ENCODE results near the gene KRTAP9-4. TPM values are rescaled to one million over a fixed set of nuclear protein-coding genes. Genes with fewer than 3 reads are reported as not detected.
"Not testable (repeated sequence)": the region's sequence is repeated elsewhere in the genome, so short reads cannot be mapped to it uniquely, and the experiment has no call there.

KRTAP9-4 gene
- not detected for total RNA-seq

GRCh38 chr17:41249637-41250240 is at the start of gene KRTAP9-4:
Gene KRTAP9-4, plus strand, starts transcription at chr17:41249687. Its CDS starts 34 bp downstream, at chr17:41249721.
- not testable (repeated sequence) for DNase-seq (ENCODE audit: low spot score)

- no peak for DNase-seq (ENCODE audit: low spot score)
Measured at GRCh38 chr17:41211845-41212466, 37.5 kb upstream of the KRTAP9-4 start.

- no peak for DNase-seq (ENCODE audit: low spot score)
Measured at GRCh38 chr17:41212524-41213169, 36.8 kb upstream of the KRTAP9-4 start.

GRCh38 chr17:41215681-41216080 is 33.8 kb upstream of the KRTAP9-4 start:
- DNase-seq (ENCODE audit: low spot score), result no peak

- DNase-seq (ENCODE audit: low spot score), result no peak
Measured at GRCh38 chr17:41223821-41224220, 25.7 kb upstream of the KRTAP9-4 start.

GRCh38 chr17:41226051-41226450 is 23.4 kb upstream of the KRTAP9-4 start:
- DNase-seq (ENCODE audit: low spot score), result no peak

GRCh38 chr17:41226598-41227095 is 22.8 kb upstream of the KRTAP9-4 start, which contains the start of gene KRTAP9-2:
Gene KRTAP9-2, plus strand, starts transcription at chr17:41226648. Its CDS starts 7 bp downstream, at chr17:41226655.
- DNase-seq (ENCODE audit: low spot score), result not testable (repeated sequence)

GRCh38 chr17:41230094-41230493 is 19.4 kb upstream of the KRTAP9-4 start:
- DNase-seq (ENCODE audit: low spot score), result no peak

GRCh38 chr17:41231731-41232130 is 17.8 kb upstream of the KRTAP9-4 start:
- no peak for DNase-seq (ENCODE audit: low spot score)

GRCh38 chr17:41232399-41233105 is 16.9 kb upstream of the KRTAP9-4 start, which contains the start of gene KRTAP9-3:
Gene KRTAP9-3, plus strand, starts transcription at chr17:41232449. Its CDS starts 53 bp downstream, at chr17:41232502.
- not testable (repeated sequence) for DNase-seq (ENCODE audit: low spot score)

GRCh38 chr17:41237116-41237515 is 12.4 kb upstream of the KRTAP9-4 start:
- not testable (repeated sequence) for DNase-seq (ENCODE audit: low spot score)

- not testable (repeated sequence) for DNase-seq (ENCODE audit: low spot score)
Measured at GRCh38 chr17:41237949-41238437, 11.5 kb upstream of the KRTAP9-4 start, which contains the start of gene KRTAP9-8. Gene KRTAP9-8, plus strand, starts transcription at chr17:41237999. Its CDS starts 53 bp downstream, at chr17:41238052.

GRCh38 chr17:41246995-41247787 is 2.3 kb upstream of the KRTAP9-4 start:
- DNase-seq (ENCODE audit: low spot score), result not testable (repeated sequence)

- DNase-seq (ENCODE audit: low spot score), result no peak
Measured at GRCh38 chr17:41251261-41251660, 1.8 kb downstream of the KRTAP9-4 start.

GRCh38 chr17:41254861-41255260 is 5.4 kb downstream of the KRTAP9-4 start:
- DNase-seq (ENCODE audit: low spot score), result no peak

GRCh38 chr17:41255381-41256290 is 6.1 kb downstream of the KRTAP9-4 start, which contains the start of gene KRTAP9-9:
Gene KRTAP9-9, plus strand, starts transcription at chr17:41255384.
- not testable (repeated sequence) for DNase-seq (ENCODE audit: low spot score)

- no peak for DNase-seq (ENCODE audit: low spot score)
Measured at GRCh38 chr17:41256291-41256685, 6.8 kb downstream of the KRTAP9-4 start.

- no peak for DNase-seq (ENCODE audit: low spot score)
Measured at GRCh38 chr17:41258406-41258805, 8.9 kb downstream of the KRTAP9-4 start.

- no peak for DNase-seq (ENCODE audit: low spot score)
Measured at GRCh38 chr17:41263212-41263611, 13.7 kb downstream of the KRTAP9-4 start.

GRCh38 chr17:41264599-41264998 is 15.1 kb downstream of the KRTAP9-4 start:
- DNase-seq (ENCODE audit: low spot score), result no peak

Measured in ureter (tissue), 1 donor.